OCI-LY3 (cell line): Measurements from ENCODE around the gene GSTO2.

Experiments
- H2AFZ ChIP-seq: fragments of 200-600, 300-600 bp; shearing (Covaris generic); 2 replicates; pipeline ENCODE4 v1.6.0; 2014; ENCODE audit warnings: antibody characterized with exemption, low read depth, low read length
- H3K27ac ChIP-seq: fragments of 200-600, 300-600 bp; sonication (generic); 2 replicates; pipeline ENCODE4 v1.5.1; 2014; ENCODE audit warnings: mild to moderate bottlenecking, low read length, moderate library complexity, mixed read lengths
- H3K27me3 ChIP-seq: fragments of 200-600, 300-600 bp; sonication (generic); 2 replicates; pipeline ENCODE4 v1.6.1; 2014; ENCODE audit warnings: low read depth, low read length, mixed read lengths
- H3K36me3 ChIP-seq: fragments of 200-600, 300-600 bp; sonication (generic); replicated peaks from 2 replicates; pipeline ENCODE3; 2014; ENCODE audit warnings: low read depth, low read length, mixed read lengths
- H3K4me1 ChIP-seq: fragments of 300-600, 200-600 bp; sonication (generic); 2 replicates; pipeline ENCODE4 v1.6.1; 2014; ENCODE audit warnings: low read length, mixed read lengths
- H3K4me2 ChIP-seq: fragments of 200-600, 300-600 bp; sonication (generic); 2 replicates; pipeline ENCODE4 v1.6.1; 2014; ENCODE audit warnings: low read length, mixed read lengths
- H3K4me3 ChIP-seq: fragments of 300-600, 200-600 bp; sonication (generic); 2 replicates; pipeline ENCODE4 v1.5.1; 2014; ENCODE audit warnings: antibody characterized with exemption, mild to moderate bottlenecking, low read length, moderate library complexity
- H3K79me2 ChIP-seq: fragments of 300-600, 200-600 bp; shearing (Covaris generic); 2 replicates; pipeline ENCODE4 v1.6.1; 2014; ENCODE audit warnings: mild to moderate bottlenecking, low read length, mixed read lengths
- H3K9ac ChIP-seq: fragments of 300-600, 200-600 bp; shearing (Covaris generic); 2 replicates; pipeline ENCODE4 v1.6.0; 2014; ENCODE audit warnings: mild to moderate bottlenecking, low read length, moderate library complexity
- H3K9me3 ChIP-seq: fragments of 200-600, 300-600 bp; shearing (Covaris generic); 2 replicates; pipeline ENCODE4 v1.6.1; 2014; ENCODE audit warnings: low read length, mixed read lengths; ENCODE audit not compliant: insufficient read depth
- H4K20me1 ChIP-seq: fragments of 200-600, 300-600 bp; sonication (generic); 2 replicates; pipeline ENCODE4 v1.6.1; 2016; ENCODE audit warnings: low read length, mixed read lengths; ENCODE audit not compliant: insufficient read depth
- EZH2phosphoT487 ChIP-seq: fragments of 200-600 bp; shearing (Covaris generic); IDR thresholded peaks from 2 replicates; pipeline ENCODE4 v1.6.1; 2018; ENCODE audit warnings: antibody characterized with exemption, mixed run types, low read depth
- TF ChIP-seq, protein P1 (sequence below): fragments of 200-600, 300-600 bp; sonication (generic); IDR thresholded peaks from 2 replicates; pipeline ENCODE4 v1.5.1; 2014; ENCODE audit warnings: antibody characterized with exemption, low read length, low read depth

The GSTO2 gene

DNA sequence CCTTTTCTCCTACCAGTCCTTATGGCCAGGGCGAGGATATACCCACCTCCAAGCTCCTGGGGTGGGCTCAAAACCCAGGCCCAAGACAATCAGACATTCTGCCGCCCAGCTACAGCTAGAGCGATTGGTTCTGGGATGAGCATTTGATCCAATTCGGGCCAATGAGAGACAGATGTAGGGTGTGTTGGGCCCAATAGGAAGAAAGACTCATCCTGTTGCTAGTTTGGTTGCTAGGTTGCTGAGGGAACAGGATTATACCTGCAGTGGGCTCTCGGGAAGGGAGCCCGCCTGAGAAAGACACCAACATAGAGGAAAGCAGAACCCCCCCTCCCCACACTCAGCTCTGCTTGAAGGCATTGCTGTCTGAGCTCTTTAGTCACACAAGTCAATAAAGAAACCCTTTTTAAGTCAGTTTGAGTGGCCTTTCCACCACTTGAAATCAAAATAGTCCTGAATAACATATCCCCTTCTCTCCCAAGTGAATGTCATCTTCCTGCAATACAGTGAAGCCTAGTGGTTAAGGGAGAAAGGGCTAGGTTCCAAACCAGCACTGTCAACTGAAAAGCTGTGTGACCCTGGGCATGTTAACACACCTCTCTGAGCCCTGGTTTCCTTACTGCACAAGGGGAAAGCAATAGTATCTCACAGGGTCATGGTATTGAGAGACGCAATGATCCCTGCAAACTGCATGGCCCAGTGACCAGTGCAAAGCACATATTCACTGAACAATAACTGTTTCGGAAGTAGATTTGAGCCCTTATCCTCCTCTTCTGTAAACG is 47.5 kb downstream of the GSTO2 start:
- peaks cover 49% of the 10 kb centered on the region for H4K20me1 ChIP-seq
- H3K36me3 ChIP-seq: peaks cover 3% of the 10 kb centered on the region
- no peaks in the 10 kb centered on the region for H3K27me3 ChIP-seq
- H3K4me3 ChIP-seq: no peak overlapping the region
- H3K4me2 ChIP-seq: no peak overlapping the region
- H3K27ac ChIP-seq: no peak overlapping the region
- no peaks in the 10 kb centered on the region; the same call in none of the 2 replicates for H3K4me1 ChIP-seq
- H2AFZ ChIP-seq: no peak overlapping the region
- H3K79me2 ChIP-seq: peaks cover 27% of the 10 kb centered on the region
- no peaks in the 10 kb centered on the region for H3K9me3 ChIP-seq
- H3K9ac ChIP-seq: no peak overlapping the region
- TF ChIP-seq, protein P1, sequence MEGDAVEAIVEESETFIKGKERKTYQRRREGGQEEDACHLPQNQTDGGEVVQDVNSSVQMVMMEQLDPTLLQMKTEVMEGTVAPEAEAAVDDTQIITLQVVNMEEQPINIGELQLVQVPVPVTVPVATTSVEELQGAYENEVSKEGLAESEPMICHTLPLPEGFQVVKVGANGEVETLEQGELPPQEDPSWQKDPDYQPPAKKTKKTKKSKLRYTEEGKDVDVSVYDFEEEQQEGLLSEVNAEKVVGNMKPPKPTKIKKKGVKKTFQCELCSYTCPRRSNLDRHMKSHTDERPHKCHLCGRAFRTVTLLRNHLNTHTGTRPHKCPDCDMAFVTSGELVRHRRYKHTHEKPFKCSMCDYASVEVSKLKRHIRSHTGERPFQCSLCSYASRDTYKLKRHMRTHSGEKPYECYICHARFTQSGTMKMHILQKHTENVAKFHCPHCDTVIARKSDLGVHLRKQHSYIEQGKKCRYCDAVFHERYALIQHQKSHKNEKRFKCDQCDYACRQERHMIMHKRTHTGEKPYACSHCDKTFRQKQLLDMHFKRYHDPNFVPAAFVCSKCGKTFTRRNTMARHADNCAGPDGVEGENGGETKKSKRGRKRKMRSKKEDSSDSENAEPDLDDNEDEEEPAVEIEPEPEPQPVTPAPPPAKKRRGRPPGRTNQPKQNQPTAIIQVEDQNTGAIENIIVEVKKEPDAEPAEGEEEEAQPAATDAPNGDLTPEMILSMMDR: no peak
- no peak for TF ChIP-seq EZH2phosphoT487

DNA sequence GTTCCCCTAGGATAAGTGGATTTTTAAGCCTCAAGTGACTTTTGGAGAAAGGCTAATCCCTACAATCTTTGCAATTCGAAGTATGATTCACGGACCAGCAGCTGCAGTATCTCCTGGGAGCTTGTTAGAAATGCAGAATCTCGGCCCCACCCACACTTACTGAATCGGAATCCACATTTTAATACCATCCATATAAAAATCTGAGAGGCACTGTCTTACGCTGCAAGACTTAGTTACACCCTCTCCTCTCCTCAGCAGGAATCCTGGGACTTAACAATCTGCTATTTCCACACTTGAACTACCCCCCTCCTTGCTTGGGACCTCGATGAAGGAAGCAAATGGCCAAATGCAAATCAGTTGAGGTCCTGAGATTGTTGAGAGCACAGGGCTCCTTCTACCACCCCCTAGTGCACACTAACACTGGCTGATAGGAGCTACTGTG is 48.3 kb downstream of the GSTO2 start:
- no peak for TF ChIP-seq EZH2phosphoT487
- TF ChIP-seq, protein P1: no peak
- Histone ChIP-seq H3K9me3 (no peaks in the 10 kb centered on the region), H3K36me3 (peaks cover 3% of the 10 kb centered on the region), H2AFZ (no peak overlapping the region), H3K9ac (no peak overlapping the region), H3K27me3 (no peaks in the 10 kb centered on the region), H3K27ac (no peak overlapping the region), H3K4me1 (peaks cover 3% of the 10 kb centered on the region), H3K79me2 (peaks cover 27% of the 10 kb centered on the region), H4K20me1 (peaks cover 57% of the 10 kb centered on the region), H3K4me3 (no peak overlapping the region), H3K4me2 (no peak overlapping the region)

- no peak overlapping the region for H3K4me3 ChIP-seq
- no peak overlapping the region for H2AFZ ChIP-seq
- H3K4me2 ChIP-seq: no peak overlapping the region
- peaks cover 62% of the 10 kb centered on the region for H4K20me1 ChIP-seq
- H3K36me3 ChIP-seq: peaks cover under 1% of the 10 kb centered on the region
- no peak overlapping the region for H3K27ac ChIP-seq
- H3K9ac ChIP-seq: no peak overlapping the region
- peaks cover 8% of the 10 kb centered on the region for H3K4me1 ChIP-seq
- TF ChIP-seq, protein P1: no peak
- TF ChIP-seq EZH2phosphoT487: no peak
- H3K79me2 ChIP-seq: peaks cover 32% of the 10 kb centered on the region
- no peaks in the 10 kb centered on the region for H3K9me3 ChIP-seq
- H3K27me3 ChIP-seq: no peaks in the 10 kb centered on the region
These were observed 48.8 kb downstream of the GSTO2 start for GRCh38 chr10:104317726-104318299.

DNA sequence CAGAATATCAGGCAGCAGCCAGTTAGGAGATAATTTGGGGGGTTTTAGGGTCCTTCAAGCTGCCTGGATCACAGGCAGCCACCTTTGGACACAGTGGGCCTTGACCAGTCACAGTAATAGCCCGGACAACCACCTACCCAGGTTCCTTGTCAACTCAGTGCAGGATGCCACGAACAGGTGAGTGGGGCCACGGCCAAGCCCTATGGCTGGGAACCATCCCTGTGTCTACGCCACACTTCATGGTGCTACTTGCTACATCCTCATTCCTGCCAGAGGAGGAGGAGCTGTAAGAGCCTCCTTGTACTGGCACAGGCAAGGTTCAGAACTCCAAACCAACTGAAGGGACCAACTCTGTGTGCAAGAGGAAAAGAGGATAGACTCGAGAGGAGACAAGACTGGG is 49.3 kb downstream of the GSTO2 start:
- H3K79me2 ChIP-seq: peaks cover 32% of the 10 kb centered on the region
- H3K4me3 ChIP-seq: no peak overlapping the region
- peaks cover 67% of the 10 kb centered on the region for H4K20me1 ChIP-seq
- peaks cover 12% of the 10 kb centered on the region for H3K4me1 ChIP-seq
- H3K27ac ChIP-seq: no peak overlapping the region
- no peak for TF ChIP-seq EZH2phosphoT487
- TF ChIP-seq, protein P1: no peak
- no peak overlapping the region for H3K9ac ChIP-seq
- no peak overlapping the region for H3K4me2 ChIP-seq
- H2AFZ ChIP-seq: no peak overlapping the region
- no peaks in the 10 kb centered on the region for H3K9me3 ChIP-seq
- H3K27me3 ChIP-seq: no peaks in the 10 kb centered on the region
- no peaks in the 10 kb centered on the region for H3K36me3 ChIP-seq
